Measurements from ENCODE around the gene FUT7.

DNA sequence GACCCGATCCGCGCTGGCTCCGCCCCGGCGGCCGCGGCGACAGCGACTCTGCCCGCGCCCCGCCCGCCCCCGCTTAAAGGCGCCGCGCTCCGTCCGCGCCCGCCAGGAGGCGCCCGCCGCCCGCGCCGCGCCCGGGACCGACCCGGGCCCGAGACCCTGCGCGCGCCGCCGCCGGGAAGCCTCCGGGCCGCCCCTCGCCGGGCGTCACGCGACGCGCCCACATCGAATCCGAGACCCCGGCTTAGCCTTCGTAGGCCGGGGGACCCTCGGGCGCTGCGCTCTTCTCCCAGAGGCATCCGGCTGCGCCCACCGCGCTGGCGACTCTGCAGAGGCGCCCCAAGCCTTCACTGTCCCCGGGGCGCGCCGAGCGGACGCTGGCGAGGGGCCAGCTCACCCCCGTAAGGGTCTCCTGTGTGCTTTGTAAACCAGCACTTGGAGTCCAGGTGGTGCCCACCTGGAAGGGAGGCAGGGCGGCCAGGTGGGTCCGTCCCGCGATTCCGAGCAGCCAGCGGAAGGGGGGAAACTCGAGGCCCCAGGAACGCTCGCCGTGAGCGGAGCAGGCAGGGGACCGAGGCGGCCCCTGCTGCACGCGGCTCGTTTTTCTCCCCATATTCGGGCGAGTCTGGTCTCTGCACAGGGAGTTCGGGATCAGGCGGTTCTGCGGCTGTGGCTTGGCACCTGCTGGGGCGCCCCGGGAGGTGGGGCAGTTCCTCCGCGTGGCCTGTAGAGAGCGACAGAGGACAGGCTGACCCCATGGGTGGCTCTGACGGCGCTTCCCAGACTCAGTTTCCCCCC lies 3.4 kb downstream of the FUT7 start:
- 0 out of 2 replicates have a peak, but pooled peaks have one; percentile 37 for TF ChIP-seq CTCF (conservative IDR thresholded peaks at IDR 0.05; ENCODE audit: low read depth, low read length)
- TF ChIP-seq EZH2 (IDR thresholded peaks at IDR 0.05; ENCODE audit: borderline replicate concordance, low read depth, low read length, poor library complexity, severe bottlenecking) = no peak
